ENCODE results near the gene EBPL. TPM values are rescaled to one million over a fixed set of nuclear protein-coding genes. Genes with fewer than 3 reads are reported as not detected.

Gene EBPL
- total RNA-seq, 1 experiment from 2014 or later, result 105 TPM

- Histone ChIP-seq H3K9me3 (no peaks in the 10 kb centered on the region), H3K4me3 (ENCODE audit: low read depth, low read length) (no peak overlapping the region), H3K36me3 (ENCODE audit: control insufficient read depth, insufficient read depth, low read length) (0 out of 2 replicates have a peak, but pooled peaks cover 2% of the 10 kb centered on the region), H3K27me3 (replicated peaks; ENCODE audit: control insufficient read depth, insufficient read depth, low read length) (no peaks in the 10 kb centered on the region), H3K4me1 (peaks cover 12% of the 10 kb centered on the region; the same call in 1 of the 2 replicates)
- Mint-ChIP-seq H3K36me3 (ENCODE audit: insufficient read depth, unreplicated experiment) (peaks cover 61% of the 10 kb centered on the region), H3K4me1 (ENCODE audit: low read depth, unreplicated experiment) (peaks cover 14% of the 10 kb centered on the region), H3K27me3 (ENCODE audit: insufficient read depth, unreplicated experiment) (no peaks in the 10 kb centered on the region), H3K9me3 (ENCODE audit: unreplicated experiment) (no peaks in the 10 kb centered on the region), H3K27ac (ENCODE audit: unreplicated experiment) (peak overlapping the region; percentile 3), H3K4me3 (ENCODE audit: unreplicated experiment) (no peak overlapping the region)
- intact Hi-C loops (cut with micrococcal nuclease; ENCODE audit: unreplicated experiment), result no loop called here
- BruUV-seq (replicated peaks), result no TSS peak
- DNase-seq, result no peak
- TF ChIP-seq, protein P1, sequence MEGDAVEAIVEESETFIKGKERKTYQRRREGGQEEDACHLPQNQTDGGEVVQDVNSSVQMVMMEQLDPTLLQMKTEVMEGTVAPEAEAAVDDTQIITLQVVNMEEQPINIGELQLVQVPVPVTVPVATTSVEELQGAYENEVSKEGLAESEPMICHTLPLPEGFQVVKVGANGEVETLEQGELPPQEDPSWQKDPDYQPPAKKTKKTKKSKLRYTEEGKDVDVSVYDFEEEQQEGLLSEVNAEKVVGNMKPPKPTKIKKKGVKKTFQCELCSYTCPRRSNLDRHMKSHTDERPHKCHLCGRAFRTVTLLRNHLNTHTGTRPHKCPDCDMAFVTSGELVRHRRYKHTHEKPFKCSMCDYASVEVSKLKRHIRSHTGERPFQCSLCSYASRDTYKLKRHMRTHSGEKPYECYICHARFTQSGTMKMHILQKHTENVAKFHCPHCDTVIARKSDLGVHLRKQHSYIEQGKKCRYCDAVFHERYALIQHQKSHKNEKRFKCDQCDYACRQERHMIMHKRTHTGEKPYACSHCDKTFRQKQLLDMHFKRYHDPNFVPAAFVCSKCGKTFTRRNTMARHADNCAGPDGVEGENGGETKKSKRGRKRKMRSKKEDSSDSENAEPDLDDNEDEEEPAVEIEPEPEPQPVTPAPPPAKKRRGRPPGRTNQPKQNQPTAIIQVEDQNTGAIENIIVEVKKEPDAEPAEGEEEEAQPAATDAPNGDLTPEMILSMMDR (IDR thresholded peaks at IDR 0.05; ENCODE audit: insufficient read depth in 1 of 2, low read depth in 1 of 2, low read length in 1 of 2, severe bottlenecking in 1 of 2, unreplicated experiment in 1 of 2), result no peak
- ChIA-PET CTCF (interaction anchor here (1.0 kb wide), 1 partner anchor 99 kb away, joined by 5 read pairs; no protein-coding TSS in a partner anchor), POLR2A (no interaction called here)
Observed at GRCh38 chr13:49693877-49694276, 2.6 kb upstream of the EBPL start.

GRCh38 chr13:49693191-49693733, 2.0 kb upstream of the EBPL start:
- Mint-ChIP-seq H3K27ac (ENCODE audit: unreplicated experiment) (peak overlapping the region; percentile 27), H3K4me1 (ENCODE audit: low read depth, unreplicated experiment) (peaks cover 14% of the 10 kb centered on the region), H3K27me3 (ENCODE audit: insufficient read depth, unreplicated experiment) (no peaks in the 10 kb centered on the region), H3K4me3 (ENCODE audit: unreplicated experiment) (no peak overlapping the region), H3K36me3 (ENCODE audit: insufficient read depth, unreplicated experiment) (peaks cover 54% of the 10 kb centered on the region), H3K9me3 (ENCODE audit: unreplicated experiment) (no peaks in the 10 kb centered on the region)
- Histone ChIP-seq H3K36me3 (ENCODE audit: control insufficient read depth, insufficient read depth, low read length) (no peaks in the 10 kb centered on the region), H3K4me1 (peaks cover 14% of the 10 kb centered on the region; the same call in 1 of the 2 replicates), H3K4me3 (ENCODE audit: low read depth, low read length) (no peak overlapping the region), H3K9me3 (no peaks in the 10 kb centered on the region), H3K27me3 (replicated peaks; ENCODE audit: control insufficient read depth, insufficient read depth, low read length) (no peaks in the 10 kb centered on the region)
- TF ChIP-seq, protein P1 (IDR thresholded peaks at IDR 0.05; ENCODE audit: insufficient read depth in 1 of 2, low read depth in 1 of 2, low read length in 1 of 2, severe bottlenecking in 1 of 2, unreplicated experiment in 1 of 2), result no peak
- ChIA-PET POLR2A (no interaction called here), CTCF (interaction anchor here (1.0 kb wide), 1 partner anchor 100 kb away, joined by 5 read pairs; no protein-coding TSS in a partner anchor)
- no peak for DNase-seq
- BruUV-seq (replicated peaks), result no TSS peak
- intact Hi-C loops (cut with micrococcal nuclease; ENCODE audit: unreplicated experiment), result no loop called here

GRCh38 chr13:49690133-49690994, 922 bp downstream of the EBPL start:
- intact Hi-C loops (cut with micrococcal nuclease; ENCODE audit: unreplicated experiment), result loop anchor here (2.0 kb wide), 2 partner anchors 48 to 100 kb away; no protein-coding TSS in a partner anchor
- TSS peak; percentile 78 for BruUV-seq (replicated peaks)
- peak overlapping the region; percentile 83 for H3K4me3 Mint-ChIP-seq (ENCODE audit: unreplicated experiment)
- H3K27me3 Mint-ChIP-seq (ENCODE audit: insufficient read depth, unreplicated experiment), result no peaks in the 10 kb centered on the region
- ChIA-PET POLR2A (interaction anchor here (0.6 to 1.4 kb wide), 8 partner anchors 8 to 306 kb away, joined by 3 to 20 read pairs (median 4); partner anchors contain the start of genes KPNA3 and TRIM13), CTCF (interaction anchor here (0.5 to 1.2 kb wide), 8 partner anchors 16 to 1395 kb away, joined by 3 to 8 read pairs (median 6); partner anchors contain the start of genes SPRYD7 and TRIM13)
- peaks cover 4% of the 10 kb centered on the region for H3K36me3 ChIP-seq (ENCODE audit: control insufficient read depth, insufficient read depth, low read length)
- peaks cover 27% of the 10 kb centered on the region; the same call in 1 of the 2 replicates for H3K4me1 ChIP-seq
- peaks cover 28% of the 10 kb centered on the region for H3K4me1 Mint-ChIP-seq (ENCODE audit: low read depth, unreplicated experiment)
- DNase-seq, result peak in 1 of 2 experiments; percentile 45
- peak overlapping the region; percentile 67 for H3K4me3 ChIP-seq (ENCODE audit: low read depth, low read length)
- TF ChIP-seq, protein P1 (IDR thresholded peaks at IDR 0.05; ENCODE audit: insufficient read depth in 1 of 2, low read depth in 1 of 2, low read length in 1 of 2, severe bottlenecking in 1 of 2, unreplicated experiment in 1 of 2), result no peak
- no peaks in the 10 kb centered on the region for H3K9me3 ChIP-seq
- peak overlapping the region; percentile 79 for H3K27ac Mint-ChIP-seq (ENCODE audit: unreplicated experiment)
- no peaks in the 10 kb centered on the region for H3K9me3 Mint-ChIP-seq (ENCODE audit: unreplicated experiment)
- no peaks in the 10 kb centered on the region for H3K27me3 ChIP-seq (replicated peaks; ENCODE audit: control insufficient read depth, insufficient read depth, low read length)
- peaks cover 51% of the 10 kb centered on the region for H3K36me3 Mint-ChIP-seq (ENCODE audit: insufficient read depth, unreplicated experiment)

Measured in Caco-2 (cell line).